Measurements from ENCODE around the gene B3GAT2.

The B3GAT2 gene

DNA sequence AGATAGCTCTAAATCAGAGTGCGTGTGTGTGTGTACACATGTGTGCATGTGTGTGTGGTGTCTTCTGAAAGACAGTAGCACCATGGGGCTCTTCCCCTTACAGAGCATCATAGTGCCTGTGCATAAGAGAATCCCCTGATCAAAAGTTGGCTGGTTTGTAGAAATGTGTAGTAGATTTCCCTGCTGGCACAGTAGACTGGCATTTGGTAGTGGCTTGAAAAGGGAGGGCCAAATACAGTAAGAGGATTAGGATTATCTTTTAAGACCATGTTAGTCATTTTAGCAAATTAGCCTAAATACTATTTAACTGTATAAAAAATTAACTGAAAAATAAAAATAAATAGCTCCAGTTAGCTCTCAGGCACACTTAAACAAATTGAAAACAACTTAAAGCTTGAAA lies 112.6 kb downstream of the B3GAT2 start:
- in situ Hi-C loops (cut with MboI; ENCODE audit: low sequenced_read_pairs), result no loop called here

DNA sequence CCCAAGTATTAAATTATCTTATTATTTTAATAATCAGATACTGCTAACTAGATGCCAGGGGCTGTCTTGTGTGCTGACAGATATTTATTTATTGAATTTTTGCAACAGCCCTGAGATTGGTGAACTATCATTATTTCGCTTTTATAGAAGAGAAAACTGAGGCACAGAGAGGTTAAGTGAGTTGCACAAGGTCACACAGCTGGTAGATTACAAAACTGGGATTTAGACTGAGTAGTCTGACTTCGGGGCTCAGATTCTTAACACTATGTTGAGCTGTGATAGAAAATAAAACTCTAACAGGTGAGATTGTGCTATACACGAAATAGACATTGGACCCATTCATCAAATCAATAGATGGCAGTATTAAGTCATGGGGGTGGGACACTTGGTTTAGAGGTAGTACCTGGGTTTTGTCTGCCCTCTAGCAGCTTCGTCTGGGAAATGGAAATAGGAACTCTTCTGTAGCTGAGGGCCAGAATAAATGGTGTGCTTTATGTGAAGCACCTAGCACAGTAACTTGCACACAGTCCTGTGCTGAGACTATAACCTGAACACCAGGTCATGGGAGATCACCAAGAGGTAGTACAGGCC lies 113.4 kb downstream of the B3GAT2 start:
- in situ Hi-C loops (cut with MboI; ENCODE audit: low sequenced_read_pairs), result no loop called here

DNA sequence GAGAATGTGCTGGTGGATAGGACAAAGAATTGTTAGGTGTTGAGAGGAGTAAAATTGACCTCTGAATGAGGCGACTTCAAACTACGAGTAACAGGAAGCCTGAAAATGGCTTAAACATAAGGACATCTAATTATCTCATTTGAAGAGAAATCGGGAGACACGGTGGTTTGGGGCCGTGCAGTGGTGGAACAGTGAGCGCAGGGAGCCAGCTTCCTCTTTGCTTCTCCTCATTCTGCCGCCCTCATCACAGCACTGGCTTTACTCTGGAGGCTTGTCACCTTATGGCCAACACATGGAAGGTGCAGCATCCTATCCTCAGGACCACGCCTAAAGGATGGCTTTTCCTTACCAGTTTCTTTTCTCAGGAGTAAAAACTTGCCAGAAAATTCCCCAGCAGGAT lies 114.3 kb downstream of the B3GAT2 start:
- in situ Hi-C loops (cut with MboI; ENCODE audit: low sequenced_read_pairs), result no loop called here

DNA sequence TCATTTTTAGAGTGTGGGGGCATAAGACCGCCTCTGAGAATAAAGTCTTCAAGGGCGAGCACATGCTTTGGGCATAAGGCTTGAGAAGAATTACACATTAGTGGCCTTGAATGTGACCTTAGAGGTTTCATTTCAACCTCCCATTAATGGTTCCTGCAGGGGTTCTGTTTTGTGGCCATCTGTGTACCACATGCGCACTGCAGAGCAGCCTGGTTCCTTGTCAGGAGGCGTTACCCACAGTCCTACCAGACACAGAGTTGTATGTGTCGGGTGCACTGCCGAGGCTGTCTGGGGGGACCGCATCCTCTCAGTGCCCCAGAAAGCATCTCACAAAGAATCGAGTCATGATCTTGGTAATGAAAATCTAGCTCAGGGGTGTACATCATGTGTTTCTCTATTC lies 115.7 kb downstream of the B3GAT2 start:
- in situ Hi-C loops (cut with MboI; ENCODE audit: low sequenced_read_pairs), result no loop called here

DNA sequence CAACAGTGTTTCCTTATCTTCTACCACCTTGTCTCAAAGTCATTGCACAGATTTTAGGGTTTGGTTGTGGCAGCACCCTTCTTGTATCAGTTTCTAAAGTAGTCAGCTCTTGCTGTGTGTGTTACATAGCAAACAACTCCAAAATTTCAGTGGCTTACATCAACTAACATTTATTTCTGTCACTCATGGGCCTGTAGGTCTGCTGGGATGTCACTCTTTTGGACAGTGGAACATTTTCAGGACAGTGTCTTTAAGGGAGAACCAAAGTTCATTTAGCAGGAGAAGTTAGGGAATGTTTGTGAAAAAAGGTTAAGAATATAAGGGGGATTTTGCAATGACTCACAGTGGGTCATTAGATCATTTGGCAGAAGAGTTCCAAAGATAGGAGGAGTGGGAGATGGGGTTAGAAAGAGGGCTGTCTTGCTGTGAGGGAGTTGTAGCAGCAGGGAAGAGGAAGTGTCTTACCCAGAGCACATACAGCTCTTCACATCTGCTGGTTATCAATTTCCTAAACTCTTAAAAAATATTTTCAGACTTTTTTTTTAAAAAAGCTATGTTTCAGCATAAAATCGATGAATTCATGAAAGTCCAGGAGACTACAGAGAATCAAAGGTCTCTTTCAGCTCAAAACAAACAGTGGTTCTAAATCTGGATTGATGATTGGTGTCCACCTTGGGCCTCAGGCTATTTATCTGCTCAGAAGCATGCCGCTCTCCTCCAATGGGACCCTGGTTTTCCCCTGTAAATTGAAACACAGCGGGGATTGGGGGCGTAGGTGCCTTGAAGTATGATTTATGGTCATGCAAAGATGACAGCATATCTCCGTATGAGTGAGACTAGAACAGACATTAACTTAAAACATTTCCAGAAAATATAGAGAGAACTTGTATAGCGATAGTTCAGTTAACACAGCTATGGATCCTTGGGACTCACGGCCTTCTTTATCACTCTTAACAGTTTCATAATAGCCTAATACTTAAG lies 117.3 kb downstream of the B3GAT2 start:
- in situ Hi-C loops (cut with MboI; ENCODE audit: low sequenced_read_pairs), result no loop called here

DNA sequence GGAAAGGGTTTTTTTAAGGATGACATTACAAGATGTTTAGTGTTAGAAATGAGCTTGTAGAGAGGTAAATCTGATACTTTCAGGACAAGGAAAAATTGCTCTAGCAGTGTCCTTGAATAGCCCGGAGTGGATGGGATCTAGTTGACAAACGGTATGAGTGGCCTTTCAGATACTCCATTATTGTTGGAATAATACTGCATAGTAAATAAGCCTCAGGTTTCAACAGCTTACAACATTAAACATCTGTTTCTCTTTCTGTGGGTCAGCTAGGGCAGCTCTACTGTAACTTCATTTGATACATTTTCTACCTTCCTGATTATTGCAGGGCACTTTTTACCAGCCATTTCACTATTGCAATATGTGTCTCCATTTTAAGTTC lies 118.0 kb downstream of the B3GAT2 start:
- in situ Hi-C loops (cut with MboI; ENCODE audit: low sequenced_read_pairs), result no loop called here

DNA sequence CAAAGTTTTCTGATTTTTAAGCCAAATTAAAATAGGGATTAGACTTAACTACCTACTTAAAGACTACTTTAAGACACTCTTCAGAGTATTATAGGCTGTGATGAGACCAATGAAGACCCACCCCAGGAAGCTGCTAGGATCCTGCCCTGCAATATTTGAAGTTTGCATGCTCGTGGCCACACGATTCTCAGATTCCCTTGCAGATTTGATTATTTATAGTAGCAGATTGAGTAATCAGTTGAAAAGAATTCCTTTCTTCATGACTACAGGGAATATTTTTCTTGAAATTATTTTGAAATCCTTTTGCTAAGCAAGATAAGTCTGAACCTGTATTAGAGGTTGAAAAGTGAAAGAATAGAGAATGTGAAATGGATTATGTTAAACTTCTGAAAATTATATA lies 122.3 kb downstream of the B3GAT2 start:
- in situ Hi-C loops (cut with MboI; ENCODE audit: low sequenced_read_pairs), result no loop called here

DNA sequence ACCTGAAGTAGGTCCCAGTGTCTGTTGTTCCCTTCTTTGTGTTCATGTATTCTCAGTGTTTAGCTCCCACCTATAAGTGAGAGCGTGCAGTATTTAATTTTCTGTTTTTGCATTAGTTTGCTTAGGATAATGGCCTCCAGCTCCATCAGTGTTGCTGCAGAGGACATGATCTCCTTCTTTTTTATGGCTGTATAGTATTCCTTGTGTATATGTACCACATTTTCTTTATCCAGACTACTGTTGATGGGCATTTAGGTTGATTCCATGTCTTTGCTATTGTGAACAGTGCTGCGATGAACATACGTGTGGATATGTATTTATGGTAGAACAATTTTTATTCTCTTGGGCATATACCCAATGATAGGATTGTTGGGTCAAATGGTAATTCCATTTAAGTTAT lies 125.4 kb downstream of the B3GAT2 start:
- in situ Hi-C loops (cut with MboI; ENCODE audit: low sequenced_read_pairs), result no loop called here

DNA sequence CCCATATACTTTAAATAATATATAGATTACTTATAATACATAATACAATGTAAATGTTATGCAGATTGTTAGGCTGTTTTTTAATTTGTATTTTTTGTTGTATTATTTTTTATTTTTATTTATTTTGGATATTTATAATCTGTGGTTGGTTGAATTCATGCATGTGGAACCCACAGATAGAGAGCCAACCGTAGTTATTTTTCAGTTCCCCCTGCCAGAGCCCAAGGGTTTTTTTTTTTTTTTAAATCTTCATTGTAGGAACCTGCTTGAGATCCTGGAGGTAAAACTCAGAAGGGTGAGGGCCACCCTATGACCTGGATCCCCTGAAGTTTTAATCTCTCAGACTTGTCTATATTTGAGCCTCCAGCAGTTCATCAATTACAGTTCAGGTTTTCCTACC lies 133.2 kb downstream of the B3GAT2 start:
- in situ Hi-C loops (cut with MboI; ENCODE audit: low sequenced_read_pairs), result no loop called here

DNA sequence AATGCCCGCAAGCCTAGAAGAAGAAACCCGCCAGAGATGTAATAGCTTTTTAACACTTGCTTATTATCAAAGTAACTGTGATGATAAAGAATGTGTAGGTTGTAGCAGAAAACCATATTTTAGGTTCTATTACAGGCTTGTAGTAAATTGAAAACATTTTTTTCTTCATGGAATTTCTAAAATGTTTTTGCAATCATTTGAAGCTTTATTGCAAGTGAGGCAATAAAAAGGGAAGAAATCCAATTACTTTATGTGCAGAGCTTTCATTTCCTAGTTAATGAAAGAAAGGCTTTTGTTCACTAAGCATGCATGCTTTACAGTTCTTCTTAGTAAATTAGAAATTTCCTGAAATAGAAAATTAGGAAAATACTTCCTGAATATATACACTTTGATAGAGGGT lies 135.1 kb downstream of the B3GAT2 start:
- in situ Hi-C loops (cut with MboI; ENCODE audit: low sequenced_read_pairs), result no loop called here

DNA sequence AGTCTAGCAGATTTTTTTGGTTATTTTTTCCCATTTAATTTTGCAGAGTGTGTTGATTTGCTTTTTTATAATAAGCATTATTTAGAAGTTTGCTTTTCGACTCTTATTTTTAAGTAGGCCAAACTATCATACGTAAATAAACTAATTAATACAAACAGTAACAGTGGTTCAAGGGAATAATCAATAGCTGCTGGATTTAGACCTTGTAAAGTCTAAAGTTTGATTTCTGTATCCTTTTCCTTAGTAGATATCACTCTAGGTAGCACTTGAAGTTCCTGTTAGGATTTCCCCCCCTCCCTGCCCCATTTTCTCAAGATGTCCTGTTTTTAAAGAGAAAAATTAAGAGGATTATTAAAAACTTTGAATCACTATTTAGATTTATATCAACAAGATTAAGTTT lies 136.1 kb downstream of the B3GAT2 start:
- in situ Hi-C loops (cut with MboI; ENCODE audit: low sequenced_read_pairs), result no loop called here

DNA sequence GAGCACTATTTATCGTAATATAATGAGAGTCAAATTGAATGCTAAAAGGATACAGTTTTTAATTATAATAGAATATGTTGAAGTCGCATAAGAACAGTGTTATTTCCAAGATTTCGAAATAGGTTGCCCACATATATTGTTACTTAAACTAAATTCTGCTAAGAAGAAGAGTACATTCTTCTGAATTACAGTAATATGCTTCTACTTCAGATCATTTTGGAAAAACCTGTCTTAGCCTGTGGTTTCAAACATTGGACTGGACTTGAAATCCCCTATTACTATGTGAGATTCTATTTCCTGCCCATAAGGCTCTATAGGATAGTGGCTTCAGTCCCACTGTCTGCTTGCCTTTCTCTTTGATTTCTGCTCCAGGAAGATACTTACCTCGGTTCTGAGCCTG lies 137.2 kb downstream of the B3GAT2 start:
- in situ Hi-C loops (cut with MboI; ENCODE audit: low sequenced_read_pairs), result no loop called here

DNA sequence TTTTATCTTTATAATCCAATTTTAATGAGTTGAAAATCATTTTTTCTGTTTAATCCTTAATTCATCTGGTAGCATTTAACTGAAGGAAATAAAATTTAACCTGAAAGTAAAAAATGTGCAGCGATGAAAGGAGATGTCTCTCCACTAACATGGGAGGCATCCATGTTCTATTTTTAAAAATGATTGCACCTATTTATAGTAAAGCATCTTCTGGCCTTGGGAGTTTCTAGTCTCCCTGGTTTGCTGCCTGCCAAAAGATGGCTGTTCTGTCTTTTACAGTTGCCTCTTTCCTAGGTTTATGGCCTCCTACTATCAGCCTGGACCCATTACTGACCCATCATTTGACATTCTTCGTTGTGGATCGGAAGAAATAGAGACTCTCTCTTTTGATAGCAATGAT lies 143.0 kb downstream of the B3GAT2 start:
- in situ Hi-C loops (cut with MboI; ENCODE audit: low sequenced_read_pairs), result no loop called here

DNA sequence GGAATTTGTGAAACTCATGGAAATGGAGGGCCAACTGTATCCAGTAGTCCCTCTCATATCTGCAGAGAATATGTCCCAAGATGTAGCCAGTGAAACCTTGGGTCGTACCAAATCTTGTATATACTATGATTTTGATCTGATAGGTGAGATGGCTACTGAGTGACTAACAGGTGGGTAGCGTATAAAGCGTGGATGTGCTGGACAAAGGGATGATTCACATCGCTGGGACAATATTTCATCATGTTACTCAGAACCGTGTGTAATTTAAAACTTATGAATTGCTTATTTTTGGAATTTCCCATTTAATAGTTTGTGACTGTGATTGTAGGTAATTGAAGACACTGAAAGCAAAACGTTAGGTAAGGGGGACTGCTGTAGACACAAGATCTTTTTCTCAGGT lies 145.1 kb downstream of the B3GAT2 start:
- in situ Hi-C loops (cut with MboI; ENCODE audit: low sequenced_read_pairs), result no loop called here

Data from HL-60/S4 treated with phorbol 12-myristate 13-acetate at 8.2 ng/mL for 4 days and 3 days (cell line).